GM13977 (cell line): ENCODE data around the gene MED10.
"Not testable (repeated sequence)": the region's sequence is repeated elsewhere in the genome, so short reads cannot be mapped to it uniquely, and the experiment has no call there.

Experiments
- DNase-seq: peaks from one replicate; pipeline ENCODE4 v3.0.0; 2012; ENCODE audit warnings: low spot score
- CTCF ChIP-seq: IDR thresholded peaks from 2 replicates; pipeline ENCODE4 v1.5.1; 2012; ENCODE audit warnings: mild to moderate bottlenecking, control low read depth; ENCODE audit not compliant: insufficient read depth; ENCODE audit errors: extremely low read depth, missing control alignments
- in situ Hi-C: fragments of 300-500 bp; cut with MboI; formaldehyde crosslinking; loops from one replicate; pipeline ENCODE4 v1.12.0; 2022; ENCODE audit warnings: low sequenced_read_pairs, low pct_unique_long_range_greater_than_20kb, mixed read lengths, inconsistent platforms; ENCODE audit not compliant: unreplicated experiment

The MED10 gene

GRCh38 chr5:6360323-6361072 is 17.8 kb downstream of the MED10 start:
- DNase-seq, result no peak
- TF ChIP-seq CTCF, result no peak
- in situ Hi-C loops, result no loop called here

GRCh38 chr5:6359555-6360322 is 18.6 kb downstream of the MED10 start:
- no peak for DNase-seq
- in situ Hi-C loops, result no loop called here
- TF ChIP-seq CTCF, result no peak

- no peak for TF ChIP-seq CTCF
- in situ Hi-C loops, result no loop called here
- no peak for DNase-seq
Measured at GRCh38 chr5:6358434-6358820, 19.9 kb downstream of the MED10 start.

GRCh38 chr5:6357817-6358433 is 20.4 kb downstream of the MED10 start:
- in situ Hi-C loops, result not testable (repeated sequence)

GRCh38 chr5:6356578-6357164 is 21.7 kb downstream of the MED10 start:
- in situ Hi-C loops, result no loop called here

More at GRCh38 chr5:6357817-6358433, 20.4 kb downstream of the MED10 start:
- DNase-seq, result not testable (repeated sequence)

GRCh38 chr5:6355294-6355693 is 23.1 kb downstream of the MED10 start:
- no peak for DNase-seq
- no peak for TF ChIP-seq CTCF
- in situ Hi-C loops, result no loop called here

More at GRCh38 chr5:6356578-6357164, 21.7 kb downstream of the MED10 start:
- no peak for TF ChIP-seq CTCF
- no peak for DNase-seq
